Measurements from ENCODE around the gene CDK5.
A peak's percentile ranks its signal among the peaks of the same experiment; 100 is the strongest.

Gene CDK5

GRCh38 chr7:151086802-151087244, 29.1 kb upstream of the CDK5 start:
- DNase-seq, result peak; percentile 49

GRCh38 chr7:151085691-151086620, 28.3 kb upstream of the CDK5 start, which contains the start of gene AGAP3:
Gene AGAP3 (plus strand): TSS chr7:151086475. CDS start chr7:151086742, 267 bp downstream.
- DNase-seq, result peak; percentile 83

DNA sequence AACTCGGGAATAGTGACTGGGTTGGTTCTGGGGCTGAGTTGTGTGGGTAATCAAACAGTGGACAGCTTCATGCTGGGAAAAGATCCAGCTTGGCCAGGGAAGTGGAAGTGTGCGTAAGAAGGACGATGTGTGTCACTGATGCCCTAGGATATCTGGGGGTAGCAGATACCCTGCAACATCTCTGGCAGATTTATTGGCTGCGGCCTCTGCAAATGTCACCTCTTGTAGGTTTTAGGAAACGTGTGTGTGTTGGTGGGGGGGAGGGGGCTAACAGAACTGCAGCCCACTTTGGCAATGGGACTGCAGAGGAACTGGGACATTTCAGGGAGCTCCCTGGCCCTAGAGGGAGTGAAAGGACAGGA, 27.6 kb upstream of the CDK5 start:
- no peak for DNase-seq

GRCh38 chr7:151083824-151084160, 26.1 kb upstream of the CDK5 start:
- no peak for DNase-seq

- peak; percentile 64 for DNase-seq
Measured at GRCh38 chr7:151083071-151083823, 25.6 kb upstream of the CDK5 start, which contains the start of gene TMUB1. Gene TMUB1 (minus strand): TSS chr7:151083493. CDS start chr7:151082563, 930 bp downstream.

DNA sequence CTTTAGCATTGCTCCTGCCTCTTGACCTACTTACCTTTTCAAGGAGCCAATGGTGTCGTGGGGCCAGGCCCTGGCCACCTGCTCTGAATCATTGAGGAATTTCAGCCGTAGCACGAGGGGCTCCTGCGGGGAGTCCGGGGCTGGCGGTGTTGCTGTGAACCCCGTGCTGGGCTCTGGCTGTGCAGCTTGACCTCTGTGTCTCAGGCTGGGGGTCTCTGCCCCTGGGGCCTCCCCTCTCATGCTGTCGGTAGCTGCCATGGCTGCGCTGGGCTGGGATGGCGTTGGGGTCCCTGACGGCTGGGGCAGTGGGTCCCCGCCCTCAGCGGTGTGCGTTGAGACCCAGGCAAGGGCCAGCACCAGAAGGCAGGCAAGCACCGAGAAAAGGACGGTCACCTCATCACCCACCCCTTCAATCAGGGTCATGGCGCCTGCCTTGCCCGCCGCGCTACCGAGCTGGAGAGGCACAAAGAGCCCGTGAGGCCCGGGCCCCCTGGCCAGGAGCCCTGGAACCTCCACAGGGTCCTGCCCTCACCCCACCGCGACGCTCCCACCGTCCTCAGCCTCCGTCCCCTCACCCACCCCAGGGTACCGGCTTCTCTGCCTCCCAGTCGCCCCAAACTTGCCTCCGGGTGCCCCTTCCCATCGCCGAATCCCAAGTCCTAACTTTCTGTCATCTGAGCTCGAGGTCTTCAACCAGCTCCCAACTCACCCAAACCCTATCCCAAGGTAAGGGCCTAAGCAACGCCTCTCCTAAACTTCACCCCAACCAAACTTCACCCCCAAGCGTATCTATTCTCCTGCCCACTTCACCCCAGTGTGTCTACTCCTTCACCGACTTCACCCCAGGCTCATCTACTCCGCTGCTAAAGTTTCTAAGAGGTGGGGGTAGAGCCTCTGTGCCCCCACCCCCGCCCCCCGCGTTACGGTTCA, 24.7 kb upstream of the CDK5 start:
- DNase-seq, result no peak

GRCh38 chr7:151081170-151082101, 23.7 kb upstream of the CDK5 start:
- DNase-seq, result peak; percentile 55

DNA sequence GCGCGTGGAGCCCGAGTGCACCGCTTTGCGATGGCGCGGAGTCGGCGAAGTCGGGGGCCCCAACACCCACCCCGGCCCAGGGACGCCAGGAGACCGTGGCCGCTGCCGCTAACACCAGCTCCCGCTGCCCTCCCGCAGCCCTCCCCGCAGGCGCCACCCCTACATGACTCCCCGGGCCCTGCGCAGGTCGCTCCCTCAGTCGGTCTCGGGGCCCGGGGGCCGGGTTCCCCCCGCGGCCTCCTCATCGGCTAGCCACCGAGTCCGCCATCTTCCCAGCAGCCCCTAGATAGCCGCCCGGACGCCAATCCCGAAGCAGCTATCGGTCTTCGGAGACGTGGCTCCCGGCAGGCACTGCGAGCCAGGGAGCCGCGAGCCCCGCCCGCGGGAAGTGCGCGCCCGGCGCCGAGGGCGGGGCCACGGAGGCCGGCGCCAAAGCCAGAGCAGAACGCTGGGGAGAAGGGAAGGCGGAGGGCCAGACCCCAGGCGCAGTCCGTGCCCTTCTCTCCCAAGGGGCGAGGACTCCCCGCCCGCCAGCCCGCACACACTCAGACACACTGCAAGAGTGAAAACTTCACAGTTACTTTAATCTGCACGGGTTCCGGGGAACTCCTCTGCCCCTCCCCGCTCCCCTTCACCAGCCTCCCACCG, 22.9 kb upstream of the CDK5 start, which contains the start of gene FASTK:
Gene FASTK (minus strand): TSS at position 288 of the 648 bp plus-strand sequence. CDS start 43 bp downstream, at position 245.
- peak; percentile 89 for DNase-seq

DNA sequence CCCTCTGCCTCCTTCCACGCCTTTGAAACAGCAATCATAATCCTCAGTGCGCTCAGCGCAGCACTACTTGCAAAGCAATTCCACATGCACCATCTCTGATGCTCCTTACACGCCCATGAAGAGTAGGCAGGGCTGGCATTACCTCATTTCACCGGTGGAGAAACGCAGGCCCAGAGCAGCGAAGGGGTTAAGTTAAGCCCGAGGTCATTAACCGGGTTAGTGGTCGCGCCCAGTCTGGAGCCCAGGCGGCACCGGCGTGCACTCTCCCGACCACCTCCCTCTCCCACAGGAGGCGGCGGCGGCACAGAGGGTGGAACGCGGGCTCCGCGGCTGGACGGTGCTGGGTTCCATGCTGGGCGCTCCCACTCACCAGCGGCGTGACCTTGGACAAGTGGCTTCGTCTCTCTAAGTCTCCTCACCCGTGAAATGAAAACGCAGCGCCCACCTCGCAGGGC, 22.4 kb upstream of the CDK5 start:
- no peak for DNase-seq

GRCh38 chr7:151079199-151079910, 21.7 kb upstream of the CDK5 start:
- DNase-seq, result no peak

- DNase-seq, result peak; percentile 19
Measured at GRCh38 chr7:151078233-151079040, 20.7 kb upstream of the CDK5 start.

GRCh38 chr7:151077705-151078232, 20.1 kb upstream of the CDK5 start:
- DNase-seq, result no peak

DNA sequence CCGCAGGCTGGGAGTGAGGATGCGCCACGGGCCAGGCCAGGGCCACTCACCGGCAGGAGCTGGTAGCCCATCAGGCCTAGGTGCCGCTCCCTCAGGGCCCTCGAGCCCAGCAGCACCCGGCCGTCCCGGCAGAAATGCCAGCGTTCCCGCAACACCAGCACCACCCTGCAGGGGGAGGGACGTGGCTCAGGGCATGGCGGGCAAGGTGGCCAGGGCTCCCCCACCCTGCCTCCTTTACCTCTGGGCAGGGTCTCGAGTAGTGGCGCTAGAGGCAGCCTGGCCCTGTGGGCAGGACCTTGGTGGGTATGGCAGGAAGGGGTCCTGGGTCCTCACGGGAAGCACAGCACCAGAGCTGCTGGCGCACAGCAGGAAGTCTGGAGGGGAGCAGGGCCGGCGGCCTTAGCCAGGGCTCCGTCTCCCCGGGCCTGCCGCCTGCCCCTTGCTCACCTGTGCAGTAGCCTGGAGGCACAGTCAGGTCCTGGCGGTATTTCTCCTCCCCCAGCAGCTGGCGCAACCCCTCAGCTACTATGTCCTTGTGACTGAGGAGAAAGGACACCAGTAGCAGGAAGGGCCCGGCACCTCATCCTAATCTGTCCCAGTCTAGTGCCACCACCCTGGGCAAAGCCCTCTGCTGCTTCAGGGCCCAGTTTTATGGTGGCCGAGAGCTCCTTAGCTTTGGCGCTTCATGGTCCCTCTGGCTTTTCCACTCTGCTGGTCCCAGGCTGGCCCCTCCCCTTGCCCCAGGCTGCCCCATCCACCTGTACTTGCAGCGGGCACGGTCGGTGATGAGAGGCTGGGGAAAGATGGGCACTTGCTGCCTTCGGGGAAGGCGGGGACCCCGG, 19.4 kb upstream of the CDK5 start:
- no peak for DNase-seq

DNA sequence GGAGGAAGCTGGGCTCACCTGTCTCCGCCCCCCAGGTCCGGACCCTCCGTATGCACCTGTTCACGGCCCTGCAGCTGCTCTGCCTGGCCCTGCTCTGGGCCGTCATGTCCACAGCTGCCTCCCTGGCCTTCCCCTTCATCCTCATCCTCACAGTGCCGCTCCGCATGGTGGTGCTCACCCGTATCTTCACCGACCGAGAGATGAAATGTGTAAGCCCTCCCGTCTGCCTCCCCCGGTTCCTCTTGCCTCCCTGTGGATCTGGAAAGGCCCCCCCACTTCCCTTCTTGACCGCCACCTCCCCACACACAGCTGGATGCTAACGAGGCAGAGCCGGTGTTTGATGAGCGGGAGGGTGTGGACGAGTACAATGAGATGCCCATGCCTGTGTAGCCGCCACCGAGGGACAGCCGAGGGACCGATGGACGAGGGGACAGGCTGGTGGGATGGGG, 18.3 kb upstream of the CDK5 start:
- no peak for DNase-seq

GRCh38 chr7:151075662-151075971, 17.9 kb upstream of the CDK5 start:
- no peak for DNase-seq

DNA sequence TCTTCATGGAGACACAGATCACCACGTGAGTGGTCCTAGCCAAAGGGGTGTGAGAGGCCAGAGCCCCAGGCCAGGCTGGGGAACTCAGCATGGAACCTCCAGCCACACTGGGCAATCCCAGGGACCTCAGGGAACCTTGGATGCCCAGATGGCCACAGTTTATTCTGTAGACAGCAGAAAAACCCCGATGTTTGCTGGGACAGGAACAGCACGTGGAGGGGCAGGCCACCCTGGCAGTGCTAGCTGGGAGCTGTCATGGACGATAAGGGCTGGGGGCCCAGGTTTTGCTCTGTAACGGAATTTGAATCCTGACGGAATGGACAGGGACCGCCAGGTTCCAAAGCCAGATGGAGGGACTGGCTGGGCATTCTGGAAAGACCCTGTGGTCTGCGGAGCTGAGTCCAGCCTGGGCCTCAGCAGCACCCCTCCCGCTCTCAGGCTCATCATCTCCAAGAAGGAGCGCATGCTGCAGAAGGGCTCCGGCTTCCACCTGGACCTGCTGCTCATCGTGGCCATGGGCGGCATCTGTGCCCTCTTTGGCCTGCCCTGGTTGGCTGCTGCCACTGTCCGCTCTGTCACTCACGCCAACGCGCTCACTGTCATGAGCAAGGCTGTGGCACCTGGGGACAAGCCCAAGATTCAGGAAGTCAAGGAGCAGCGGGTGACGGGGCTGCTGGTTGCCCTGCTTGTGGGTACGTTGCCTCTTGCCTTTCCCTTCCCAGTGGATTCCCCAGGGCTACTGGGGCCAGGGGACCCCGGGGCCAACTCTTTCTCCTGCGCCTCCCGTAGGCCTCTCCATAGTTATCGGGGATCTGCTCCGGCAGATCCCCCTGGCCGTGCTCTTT, 17.3 kb upstream of the CDK5 start:
- no peak for DNase-seq

DNA sequence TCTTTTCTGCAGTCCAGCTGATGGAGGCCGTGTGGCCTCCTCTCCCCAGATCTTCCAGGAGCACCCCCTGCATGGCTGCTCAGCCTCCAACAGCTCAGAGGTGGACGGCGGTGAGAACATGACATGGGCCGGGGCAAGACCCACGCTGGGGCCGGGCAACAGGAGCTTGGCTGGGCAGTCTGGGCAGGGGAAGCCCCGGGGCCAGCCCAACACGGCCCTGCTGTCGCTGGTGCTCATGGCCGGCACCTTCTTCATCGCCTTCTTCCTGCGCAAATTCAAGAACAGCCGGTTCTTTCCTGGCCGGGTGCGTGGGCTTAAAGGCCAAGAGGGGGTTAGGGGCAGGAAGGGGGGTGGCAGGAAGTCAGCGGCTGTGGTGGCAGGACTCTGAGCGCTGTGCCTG, 16.3 kb upstream of the CDK5 start:
- DNase-seq, result no peak
